ENCODE results near the gene UGT1A7. TPM values are rescaled to one million over a fixed set of nuclear protein-coding genes. Genes with fewer than 3 reads are reported as not detected.

Gene UGT1A7
- polyA plus RNA-seq, 3 donors: not detected

DNA sequence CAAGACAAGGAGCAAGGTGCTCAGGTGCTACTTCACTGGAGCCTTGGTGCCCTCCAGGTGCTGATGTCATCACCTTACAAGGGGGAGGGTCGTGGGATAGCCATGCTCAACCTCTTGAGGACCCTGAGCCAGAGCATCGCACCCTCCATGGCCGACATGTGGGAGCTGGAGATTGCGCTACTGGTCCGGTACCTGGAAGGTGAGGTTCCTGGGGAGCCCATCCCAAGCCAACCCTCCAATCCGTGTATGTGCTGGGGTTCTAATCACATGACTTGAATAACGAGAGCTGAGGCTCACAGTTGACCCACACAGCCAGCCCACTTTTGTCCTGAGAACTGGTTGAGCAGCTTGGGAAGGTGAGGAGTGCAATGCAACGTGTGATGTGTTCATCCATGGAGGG, 122.3 kb downstream of the UGT1A7 start:
- H3K4me2 ChIP-seq (replicated peaks; ENCODE audit: extremely low read depth, low read length, poor library complexity, severe bottlenecking): no peak overlapping the region
- no peak overlapping the region for H3K27ac Mint-ChIP-seq
- H3K4me3 Mint-ChIP-seq: no peak overlapping the region
- H3K27me3 ChIP-seq (ENCODE audit: control insufficient read depth in 2 of 2, insufficient read depth in 2 of 2, low read length in 2 of 2): no peaks in the 10 kb centered on the region
- H3K36me3 ChIP-seq (replicated peaks in 1 of 2; ENCODE audit: control insufficient read depth in 1 of 2, insufficient read depth in 2 of 2, low read length in 2 of 2): no peaks in the 10 kb centered on the region
- H3K9me3 ChIP-seq (replicated peaks in 1 of 2; ENCODE audit: control insufficient read depth in 1 of 2, insufficient read depth in 1 of 2, low read length in 2 of 2): no peaks in the 10 kb centered on the region
- DNase-seq: no peak
- no peak overlapping the region for H3K9ac ChIP-seq (ENCODE audit: insufficient read depth, low read length, poor library complexity, severe bottlenecking)
- H3K27ac ChIP-seq (ENCODE audit: low read depth in 1 of 2, low read length in 2 of 2): no peak overlapping the region
- intact Hi-C loops (cut with micrococcal nuclease): no loop called here
- WGBS (ENCODE audit: insufficient coverage): 70% methylated on average over 4 of the region's 8 CpGs
- H3K9me3 Mint-ChIP-seq: peaks cover 0 to 4% (median 1%) of the 10 kb centered on the region in 7 donors
- H3K4me1 ChIP-seq (ENCODE audit: control insufficient read depth in 1 of 2, insufficient read depth in 2 of 2, low read length in 2 of 2): no peaks in the 10 kb centered on the region
- no peak overlapping the region for H2AFZ ChIP-seq (ENCODE audit: insufficient read depth, low read depth, low read length, poor library complexity, severe bottlenecking)
- H3K4me1 Mint-ChIP-seq: no peaks in the 10 kb centered on the region
- H3K36me3 Mint-ChIP-seq: no peaks in the 10 kb centered on the region
- TF ChIP-seq CTCF (IDR thresholded peaks at IDR 0.05): no peak
- H4K20me1 ChIP-seq (ENCODE audit: insufficient read depth, low read length): no peaks in the 10 kb centered on the region
- H3K27me3 Mint-ChIP-seq (ENCODE audit: low read depth in 3 of 3): peaks cover 3 to 9% (median 8%) of the 10 kb centered on the region in 3 donors
- H3K79me2 ChIP-seq (ENCODE audit: insufficient read depth, low read length): no peaks in the 10 kb centered on the region
- no peak overlapping the region for H3K4me3 ChIP-seq (replicated peaks in 1 of 3; ENCODE audit: low read depth in 2 of 3, low read length in 3 of 3)

DNA sequence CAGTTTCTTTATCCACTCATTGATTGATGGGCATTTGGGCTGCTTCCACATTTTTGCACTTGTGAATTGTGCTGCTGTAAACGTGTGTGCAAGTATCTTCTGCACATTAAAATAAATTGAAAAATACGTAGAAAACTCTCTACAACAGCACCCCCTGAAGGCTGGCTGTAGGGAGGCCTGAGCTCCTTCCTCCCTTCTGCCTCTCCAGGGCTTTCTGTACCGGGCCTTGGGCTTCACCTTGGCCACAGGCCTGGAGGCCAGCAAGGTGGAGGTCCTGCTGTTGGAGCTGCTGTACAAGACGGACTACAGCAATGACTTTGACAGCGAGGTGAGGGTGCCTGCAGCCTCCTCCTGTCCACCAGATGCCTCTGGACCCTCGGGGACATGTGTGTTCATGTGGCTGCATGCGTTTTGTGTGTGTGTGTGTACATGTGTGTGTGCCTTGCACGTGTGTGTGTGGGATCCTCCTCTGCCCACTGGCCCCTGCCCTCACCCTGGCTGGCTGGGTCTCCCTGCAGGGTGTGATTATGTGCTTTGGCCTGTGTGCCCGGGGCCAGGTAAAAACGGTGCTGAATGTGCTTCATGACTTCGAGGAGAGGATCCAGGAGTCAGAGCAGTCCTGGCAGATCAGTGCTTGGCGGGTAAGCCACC, 125.6 kb downstream of the UGT1A7 start:
- TF ChIP-seq CTCF (IDR thresholded peaks at IDR 0.05): no peak

More for the DNA sequence above, 125.6 kb downstream of the UGT1A7 start:
- H3K27me3 Mint-ChIP-seq (ENCODE audit: low read depth in 3 of 3): peaks cover 3 to 5% (median 5%) of the 10 kb centered on the region in 3 donors
- no peak for DNase-seq
- H3K4me3 ChIP-seq (replicated peaks in 1 of 3; ENCODE audit: low read depth in 2 of 3, low read length in 3 of 3): no peak overlapping the region
- H3K27ac ChIP-seq (ENCODE audit: low read depth in 1 of 2, low read length in 2 of 2): no peak overlapping the region
- no peaks in the 10 kb centered on the region for H4K20me1 ChIP-seq (ENCODE audit: insufficient read depth, low read length)
- no peak overlapping the region for H3K4me2 ChIP-seq (replicated peaks; ENCODE audit: extremely low read depth, low read length, poor library complexity, severe bottlenecking)
- no peaks in the 10 kb centered on the region for H3K4me1 Mint-ChIP-seq
- WGBS (ENCODE audit: insufficient coverage): 81% methylated on average over 5 of the region's 12 CpGs
- H3K27me3 ChIP-seq (ENCODE audit: control insufficient read depth in 2 of 2, insufficient read depth in 2 of 2, low read length in 2 of 2): no peaks in the 10 kb centered on the region
- H3K9ac ChIP-seq (ENCODE audit: insufficient read depth, low read length, poor library complexity, severe bottlenecking): no peak overlapping the region
- H3K4me1 ChIP-seq (ENCODE audit: control insufficient read depth in 1 of 2, insufficient read depth in 2 of 2, low read length in 2 of 2): no peaks in the 10 kb centered on the region
- H3K36me3 Mint-ChIP-seq: no peaks in the 10 kb centered on the region
- intact Hi-C loops (cut with micrococcal nuclease): no loop called here
- H3K9me3 Mint-ChIP-seq: peaks cover 0 to 5% (median 2%) of the 10 kb centered on the region in 7 donors
- H3K36me3 ChIP-seq (replicated peaks in 1 of 2; ENCODE audit: control insufficient read depth in 1 of 2, insufficient read depth in 2 of 2, low read length in 2 of 2): no peaks in the 10 kb centered on the region
- no peak overlapping the region for H3K27ac Mint-ChIP-seq
- no peaks in the 10 kb centered on the region for H3K9me3 ChIP-seq (replicated peaks in 1 of 2; ENCODE audit: control insufficient read depth in 1 of 2, insufficient read depth in 1 of 2, low read length in 2 of 2)
- no peaks in the 10 kb centered on the region for H3K79me2 ChIP-seq (ENCODE audit: insufficient read depth, low read length)
- no peak overlapping the region for H2AFZ ChIP-seq (ENCODE audit: insufficient read depth, low read depth, low read length, poor library complexity, severe bottlenecking)
- no peak overlapping the region for H3K4me3 Mint-ChIP-seq

All from CD14-positive monocyte (primary cell).